PC-3 (cell line): ENCODE results near the gene OPA3. TPM values are rescaled to one million over a fixed set of nuclear protein-coding genes. Genes with fewer than 3 reads are reported as not detected.

Source experiments
- ATAC-seq: fragments of 200-7000 bp; cut with Tn5 transposase; 2 replicates; pipeline ENCODE4 v1.9.1; 2020; ENCODE audit warnings: mild to moderate bottlenecking, moderate library complexity
- BruUV-seq: library from RNA; stranded (reverse); fragments of 400-500 nt; replicated peaks from 2 replicates; lab custom pipeline; 2021; lab: Mats Ljungman, UMichigan
- CTCF ChIA-PET: fragments of 300-600 bp; sonication (Branson Sonifier 250); formaldehyde crosslinking; loops from one replicate; lab custom pipeline; 2022; ENCODE audit warnings: antibody characterized with exemption; lab: Charles Lee
- POLR2A ChIA-PET: fragments of 300-600 bp; sonication (Branson Sonifier 250); formaldehyde crosslinking; loops from one replicate; lab custom pipeline; 2022; ENCODE audit warnings: antibody characterized with exemption; ENCODE audit not compliant: unreplicated experiment; lab: Charles Lee
- DNase-seq: peaks from one replicate; pipeline ENCODE4 v3.0.0-alpha.2; 2015
- H2AFZ ChIP-seq: fragments of 300-600 bp; sonication (generic); 2 replicates; pipeline ENCODE4 v1.6.0; 2016; ENCODE audit warnings: antibody characterized with exemption, low read length
- H3F3A ChIP-seq: fragments of 300-600 bp; sonication (generic); one replicate; pipeline ENCODE4 v1.6.0; 2017; ENCODE audit warnings: antibody characterized with exemption, low read length, control low read depth, mild to moderate bottlenecking; ENCODE audit not compliant: unreplicated experiment
- H3K27ac ChIP-seq: fragments of 300-600 bp; sonication (generic); 2 replicates; pipeline ENCODE4 v1.5.1; 2016; ENCODE audit warnings: mild to moderate bottlenecking, low read length
- H3K27me3 ChIP-seq: fragments of 300-600 bp; sonication (generic); 2 replicates; pipeline ENCODE4 v1.6.1; 2016; ENCODE audit warnings: low read length, mixed read lengths
- H3K36me3 ChIP-seq: fragments of 300-600 bp; sonication (generic); 2 replicates; pipeline ENCODE4 v1.6.1; 2016; ENCODE audit warnings: low read depth, mixed run types, low read length, mixed read lengths
- H3K4me1 ChIP-seq: fragments of 300-600 bp; sonication (generic); 2 replicates; pipeline ENCODE4 v1.5.1; 2016; ENCODE audit warnings: low read length; ENCODE audit not compliant: insufficient read depth
- H3K4me2 ChIP-seq: fragments of 300-600 bp; sonication (generic); 2 replicates; pipeline ENCODE4 v1.6.0; 2016; ENCODE audit warnings: low read length
- H3K4me3 ChIP-seq: fragments of 300-600 bp; sonication (generic); 2 replicates; pipeline ENCODE4 v1.5.1; 2016; ENCODE audit warnings: mild to moderate bottlenecking, low read length, mixed read lengths
- H3K79me2 ChIP-seq: fragments of 300-600 bp; sonication (generic); 2 replicates; pipeline ENCODE4 v1.6.1; 2017; ENCODE audit warnings: low read length, mixed read lengths
- H3K9ac ChIP-seq: fragments of 300-600 bp; sonication (generic); 2 replicates; pipeline ENCODE4 v1.6.0; 2016; ENCODE audit warnings: mild to moderate bottlenecking, low read length
- H3K9me2 ChIP-seq: fragments of 300-600 bp; sonication (generic); replicated peaks from 2 replicates; pipeline ENCODE4 v1.6.1; 2016; ENCODE audit warnings: mixed run types, low read length, mixed read lengths
- H3K9me3 ChIP-seq: fragments of 300-600 bp; sonication (generic); 2 replicates; pipeline ENCODE4 v1.6.1; 2016; ENCODE audit warnings: low read length, mixed read lengths
- H4K20me1 ChIP-seq: fragments of 300-600 bp; sonication (generic); 2 replicates; pipeline ENCODE4 v1.6.1; 2016; ENCODE audit warnings: low read length, mixed read lengths
- CTCF ChIP-seq: fragments of 300-600 bp; sonication (generic); conservative IDR thresholded peaks from 2 replicates; pipeline ENCODE4 v1.5.1; 2017; ENCODE audit warnings: antibody characterized with exemption, low read depth, mild to moderate bottlenecking, low read length
- EZH2 ChIP-seq: fragments of 300-600 bp; sonication (generic); IDR thresholded peaks from one replicate; pipeline ENCODE4 v1.6.1; 2017; ENCODE audit warnings: antibody characterized with exemption, mild to moderate bottlenecking, low read length; ENCODE audit not compliant: unreplicated experiment
- EZH2phosphoT487 ChIP-seq: fragments of 300-600 bp; sonication (generic); IDR thresholded peaks from 2 replicates; pipeline ENCODE4 v1.6.1; 2018; ENCODE audit warnings: mild to moderate bottlenecking, antibody characterized with exemption, low read length, borderline replicate concordance
- intact Hi-C: fragments of 100-400 bp; cut with micrococcal nuclease; formaldehyde crosslinking; loops from 2 replicates; pipeline ENCODE4 v1.9.0; 2023
- total RNA-seq: library from RNA; depleted of rRNA; stranded (reverse); fragments of >200 nt; gene quantifications from 2 replicates; pipeline ENCODE4 v1.2.3, GENCODE V29; 2014

Gene OPA3
- total RNA-seq, 1 experiment from 2014 or later = 9.4 TPM

DNA sequence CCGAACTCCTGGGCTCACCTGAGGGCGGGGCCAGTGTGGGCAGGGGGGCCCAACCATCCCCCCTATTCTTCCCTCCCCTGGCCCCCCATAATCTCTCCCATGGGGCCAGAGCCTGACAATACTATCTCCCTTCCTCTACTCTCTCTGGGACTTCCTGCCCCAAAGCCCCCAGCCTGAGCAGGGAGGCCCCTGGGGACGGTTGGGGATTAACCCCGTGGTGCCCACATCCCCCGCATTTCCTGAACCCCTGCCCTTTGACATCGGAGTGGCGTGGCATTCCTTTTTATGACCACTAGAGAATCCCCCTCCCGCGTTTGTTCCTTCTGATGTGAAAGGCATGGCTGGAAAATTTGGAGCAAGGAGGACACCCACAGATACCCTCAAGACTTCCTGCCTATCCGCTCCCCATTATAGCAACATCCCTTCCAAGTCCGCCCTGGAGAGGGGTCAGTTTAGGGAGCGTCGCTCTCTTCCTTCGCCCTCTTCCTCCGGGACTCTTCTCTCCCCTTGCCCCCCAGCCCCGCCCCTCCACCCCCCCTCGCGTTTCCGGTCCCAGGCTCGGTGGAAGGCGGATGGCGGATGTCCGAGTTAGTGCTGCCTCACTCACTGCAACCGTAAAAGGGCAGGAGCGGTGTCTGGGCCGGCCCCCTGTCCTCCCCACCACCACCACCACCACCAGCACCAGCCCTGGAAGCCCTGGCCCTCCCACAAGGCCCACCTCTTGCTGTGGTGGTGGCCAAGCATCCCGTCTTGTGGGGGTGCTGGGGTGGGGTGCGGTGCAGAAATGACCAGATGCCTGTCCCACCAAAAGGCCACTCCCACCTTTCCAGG is 75.5 kb downstream of the OPA3 start:
- peaks cover 8% of the 10 kb centered on the region; the same call in 1 of the 2 replicates for H4K20me1 ChIP-seq
- TSS peak; percentile 43 for BruUV-seq
- DNase-seq = peak; percentile 57
- H3K4me2 ChIP-seq = peak overlapping the region; percentile 99
- peak overlapping the region; percentile 99 for H3K4me3 ChIP-seq
- TF ChIP-seq CTCF = no peak
- ATAC-seq = peak; percentile 41
- CTCF ChIA-PET = no interaction called here
- H3F3A ChIP-seq = no peaks in the 10 kb centered on the region
- no peaks in the 10 kb centered on the region for H3K27me3 ChIP-seq
- peak overlapping the region; percentile 51 for H3K27ac ChIP-seq
- no peak overlapping the region for H2AFZ ChIP-seq
- no peaks in the 10 kb centered on the region for H3K9me2 ChIP-seq
- peaks cover 25% of the 10 kb centered on the region for H3K4me1 ChIP-seq
- peaks cover 70% of the 10 kb centered on the region for H3K79me2 ChIP-seq
- H3K9ac ChIP-seq = peak overlapping the region; percentile 90
- H3K36me3 ChIP-seq = no peaks in the 10 kb centered on the region
- POLR2A ChIA-PET = no interaction called here
- intact Hi-C loops = no loop called here
- H3K9me3 ChIP-seq = no peaks in the 10 kb centered on the region

DNA sequence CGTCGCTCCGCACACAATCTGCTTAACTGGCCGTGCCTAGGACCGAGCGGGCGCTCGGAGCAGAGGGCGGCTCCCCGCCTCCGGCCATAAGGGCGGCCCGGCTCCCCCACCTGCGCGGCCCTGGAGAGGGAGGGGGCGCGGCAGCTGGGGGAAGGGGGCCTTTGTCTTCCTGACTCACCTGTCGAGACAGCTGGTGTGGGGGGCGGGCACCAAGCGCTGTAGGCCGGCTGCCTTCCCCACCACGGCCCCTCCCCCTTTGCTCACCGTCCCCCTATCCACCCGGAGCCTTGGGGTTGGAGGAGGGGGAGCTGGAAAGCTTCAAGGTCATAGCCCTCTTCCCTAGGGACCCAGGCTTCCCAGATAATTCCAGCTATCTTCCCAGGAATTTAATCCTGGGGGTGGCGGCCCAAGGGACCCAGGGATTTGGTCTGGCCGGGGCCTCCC is 76.2 kb downstream of the OPA3 start:
- Histone ChIP-seq H2AFZ (no peak overlapping the region), H3K27ac (peak overlapping the region; percentile 79; the same call in 1 of the 2 replicates), H3K36me3 (no peaks in the 10 kb centered on the region), H3K4me3 (peak overlapping the region; percentile 99), H3K27me3 (no peaks in the 10 kb centered on the region), H3K79me2 (peaks cover 64% of the 10 kb centered on the region), H3K9me3 (no peaks in the 10 kb centered on the region), H4K20me1 (peaks cover 8% of the 10 kb centered on the region; the same call in 1 of the 2 replicates), H3K4me1 (peaks cover 21% of the 10 kb centered on the region), H3K9ac (peak overlapping the region; percentile 90), H3K4me2 (peak overlapping the region; percentile 99), H3K9me2 (no peaks in the 10 kb centered on the region), H3F3A (no peaks in the 10 kb centered on the region)
- intact Hi-C loops = no loop called here
- ChIA-PET POLR2A (no interaction called here), CTCF (no interaction called here)
- DNase-seq (no peak), ATAC-seq (no peak)
- no TSS peak for BruUV-seq
- TF ChIP-seq CTCF (no peak), EZH2phosphoT487 (no peak), EZH2 (no peak)

- Histone ChIP-seq H3K36me3 (no peaks in the 10 kb centered on the region), H3K27me3 (no peaks in the 10 kb centered on the region), H3K4me1 (peaks cover 21% of the 10 kb centered on the region), H3K79me2 (peaks cover 59% of the 10 kb centered on the region), H3F3A (no peaks in the 10 kb centered on the region), H3K27ac (peak overlapping the region; percentile 79), H3K9ac (peak overlapping the region; percentile 90), H2AFZ (no peak overlapping the region), H4K20me1 (peaks cover 8% of the 10 kb centered on the region; the same call in 1 of the 2 replicates), H3K4me3 (peak overlapping the region; percentile 99), H3K9me2 (no peaks in the 10 kb centered on the region), H3K9me3 (no peaks in the 10 kb centered on the region), H3K4me2 (peak overlapping the region; percentile 99)
- CTCF ChIA-PET = no interaction called here
- TSS peak; percentile 61 for BruUV-seq
- POLR2A ChIA-PET = no interaction called here
- ATAC-seq (no peak), DNase-seq (no peak)
- intact Hi-C loops = no loop called here
- TF ChIP-seq CTCF = no peak
- no peak for TF ChIP-seq EZH2
- no peak for TF ChIP-seq EZH2phosphoT487
Observed at GRCh38 chr19:45507872-45508416, 76.7 kb downstream of the OPA3 start.
